Measurements from ENCODE around the gene LRRC8A.
A peak's percentile ranks its signal among the peaks of the same experiment; 100 is the strongest.

- TF ChIP-seq POLR2A (IDR thresholded peaks at IDR 0.05) (peak in 1 of 2 donors; percentile 88), CTCF (IDR thresholded peaks at IDR 0.05) (peak in 2 of 12 donors; percentile 14 to 29)
These were observed at the start of gene LRRC8A, which contains the start of gene KYAT1 for GRCh38 chr9:128881884-128882676.

Measured in heart left ventricle (tissue), 13 donors.